ENCODE data around the gene C5AR2.
A peak's percentile ranks its signal among the peaks of the same experiment; 100 is the strongest.
"Not testable (repeated sequence)": the region's sequence is repeated elsewhere in the genome, so short reads cannot be mapped to it uniquely, and the experiment has no call there.

Gene C5AR2

GRCh38 chr19:47324502-47324901 lies 7.5 kb upstream of the C5AR2 start:
- DNase-seq: no peak

GRCh38 chr19:47330466-47330869 lies 1.5 kb upstream of the C5AR2 start:
- DNase-seq: no peak

DNA sequence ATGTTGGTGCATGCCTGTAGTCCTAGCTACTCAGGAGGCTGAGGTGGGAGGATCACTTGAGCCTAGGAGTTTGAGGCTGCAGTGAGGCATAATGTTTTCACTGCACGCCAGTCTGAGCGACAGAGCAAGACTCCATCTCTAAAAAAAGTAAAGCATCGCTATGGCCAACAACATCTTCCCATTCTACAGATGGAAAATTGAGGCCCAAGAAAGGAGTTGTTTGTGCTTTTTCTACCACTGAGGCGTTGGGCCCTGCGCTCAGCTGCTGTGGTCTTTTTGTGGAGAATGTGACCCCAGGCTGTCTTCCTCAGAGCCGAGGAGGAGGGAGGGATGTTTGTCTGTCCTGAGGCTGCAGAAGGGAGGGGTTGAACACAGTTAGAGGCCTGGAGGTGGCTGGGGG lies 485 bp upstream of the C5AR2 start:
- DNase-seq: no peak

DNA sequence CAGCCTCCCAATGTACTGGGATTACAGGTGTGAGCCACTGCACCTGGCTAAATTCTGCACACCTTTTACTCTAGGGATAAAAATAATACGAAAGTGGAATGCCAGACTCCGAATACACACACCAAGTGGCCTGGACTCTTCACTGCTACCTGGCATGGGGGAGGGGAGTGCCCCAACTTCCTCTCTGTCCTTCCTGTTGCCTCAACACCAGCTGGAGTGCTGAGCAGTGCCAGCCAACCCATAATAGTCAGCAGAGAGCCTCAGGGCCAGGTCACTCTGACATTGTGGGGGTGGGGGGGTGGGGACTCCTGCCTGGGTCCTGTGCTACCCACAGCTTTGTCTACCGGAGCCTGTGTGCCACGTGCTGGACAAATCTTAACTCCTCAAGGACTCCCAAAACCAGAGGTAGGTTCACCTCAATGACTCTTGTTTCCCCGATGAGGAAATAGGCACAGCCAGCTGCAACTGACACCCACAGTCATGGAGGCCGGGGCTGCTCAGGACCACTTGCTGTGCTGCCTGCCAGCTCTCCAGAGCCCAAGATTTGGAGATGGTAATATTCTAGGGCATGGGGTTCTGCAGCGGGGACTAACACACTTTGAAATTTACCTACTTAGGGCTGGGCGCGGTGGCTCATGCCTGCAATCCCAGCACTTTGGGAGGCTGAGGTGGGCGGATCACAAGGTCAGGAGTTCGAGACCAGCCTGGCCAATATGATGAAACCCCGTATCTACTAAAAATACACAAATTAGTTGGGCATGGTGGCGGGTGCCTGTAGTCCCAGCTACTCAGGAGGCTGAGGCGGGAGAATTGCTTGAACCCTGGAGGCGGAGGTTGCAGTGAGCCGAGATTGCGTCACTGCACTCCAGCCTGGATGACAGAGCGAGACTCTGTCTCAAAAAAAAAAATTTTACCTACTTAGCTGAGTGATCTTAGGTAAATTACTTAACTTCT lies 5.1 kb downstream of the C5AR2 start:
- not testable (repeated sequence) for DNase-seq

GRCh38 chr19:47339196-47339880 lies 7.4 kb downstream of the C5AR2 start:
- no peak for DNase-seq

GRCh38 chr19:47340477-47341208 lies 8.7 kb downstream of the C5AR2 start:
- DNase-seq: no peak

DNA sequence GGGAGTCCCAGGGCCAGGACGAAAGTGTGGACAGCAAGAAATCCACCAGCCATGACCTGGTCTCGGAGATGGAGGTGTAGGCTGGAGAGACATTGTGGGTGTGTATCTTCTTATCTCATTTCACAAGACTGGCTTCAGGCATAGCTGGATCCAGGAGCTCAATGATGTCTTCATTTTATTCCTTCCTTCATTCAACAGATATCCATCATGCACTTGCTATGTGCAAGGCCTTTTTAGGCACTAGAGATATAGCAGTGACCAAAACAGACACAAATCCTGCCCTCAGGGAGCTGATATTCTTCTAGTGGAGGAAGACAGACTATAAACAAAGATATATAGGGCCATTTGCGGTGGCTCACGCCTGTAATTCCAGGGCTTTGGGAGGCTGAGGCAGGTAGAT lies 9.8 kb downstream of the C5AR2 start:
- DNase-seq: no peak

- no peak for DNase-seq
These were observed 11.3 kb downstream of the C5AR2 start for GRCh38 chr19:47343194-47343802.

GRCh38 chr19:47344425-47344824 lies 12.4 kb downstream of the C5AR2 start:
- DNase-seq: no peak

DNA sequence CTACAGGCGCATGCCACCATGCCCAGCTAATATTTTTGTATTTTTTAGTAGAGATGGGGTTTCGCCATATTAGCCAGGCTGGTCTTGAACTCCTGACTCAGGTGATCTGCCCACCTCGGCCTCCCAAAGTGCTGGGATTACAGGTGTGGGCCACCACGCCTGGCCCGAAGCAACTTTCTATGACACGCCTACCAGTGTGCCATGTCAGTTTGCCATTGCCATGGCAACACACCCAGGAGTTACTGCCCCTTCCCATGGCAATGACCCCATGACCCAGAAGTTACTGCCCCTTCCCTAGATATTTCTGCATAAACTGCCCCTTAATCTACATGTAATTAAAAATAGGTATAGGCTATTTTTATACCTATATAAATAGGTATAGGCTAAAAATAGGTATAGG lies 14.0 kb downstream of the C5AR2 start:
- DNase-seq: not testable (repeated sequence)

DNA sequence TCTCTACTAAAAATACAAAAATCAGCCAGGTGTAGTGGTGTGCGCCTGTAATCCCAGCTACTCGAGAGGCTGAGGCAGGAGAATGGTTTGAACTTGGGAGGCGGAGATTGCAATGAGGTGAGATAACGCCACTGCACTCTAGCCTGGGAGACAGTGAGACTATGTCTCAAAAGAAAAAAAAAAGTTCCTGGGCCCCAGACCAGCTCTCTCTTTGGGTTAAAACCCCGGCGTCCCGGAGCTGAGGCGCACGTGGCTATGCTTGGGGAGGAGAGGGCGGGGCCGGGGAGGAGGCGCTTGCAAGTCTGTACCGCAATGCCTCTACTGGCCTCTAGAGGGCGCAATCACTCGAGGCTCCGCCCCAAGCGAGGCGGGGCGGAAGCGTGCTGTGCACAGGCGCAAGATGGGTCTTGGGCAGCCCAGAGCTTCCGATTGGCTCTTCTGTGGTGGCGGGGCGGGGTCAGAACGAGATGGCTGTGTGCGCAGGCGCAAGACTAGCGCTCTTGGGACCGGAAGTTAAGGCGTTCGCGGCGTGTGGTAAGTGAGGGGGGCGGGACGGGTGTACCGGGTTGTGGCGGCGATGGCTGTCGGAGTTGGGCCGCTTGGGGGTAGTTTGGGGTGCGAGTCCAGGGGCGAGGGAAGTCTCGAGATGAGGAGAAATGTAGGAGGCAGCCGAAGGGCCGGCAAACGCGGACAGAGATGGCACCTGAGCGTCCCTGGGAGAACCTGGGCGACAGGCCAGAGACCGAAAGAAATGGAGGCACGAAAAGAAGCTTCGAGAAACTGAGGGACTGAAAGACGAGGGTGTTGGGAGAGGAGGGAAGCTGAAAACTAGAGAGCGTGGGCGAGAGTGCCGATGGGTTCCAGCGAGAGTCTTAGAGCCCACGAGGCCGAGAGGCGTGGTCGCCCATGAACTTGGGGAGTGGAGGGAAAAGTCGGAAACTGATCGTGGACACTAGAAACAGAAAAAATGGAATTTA lies 17.1 kb downstream of the C5AR2 start, which contains the start of gene DHX34:
DHX34 (plus strand) TSS at position 497 of the 977 bp plus-strand sequence. CDS start 3,716 bp downstream, outside the sequence.
- DNase-seq: peak; percentile 100

- no peak for DNase-seq
These were observed 18.7 kb downstream of the C5AR2 start for GRCh38 chr19:47350630-47351029.

DNA sequence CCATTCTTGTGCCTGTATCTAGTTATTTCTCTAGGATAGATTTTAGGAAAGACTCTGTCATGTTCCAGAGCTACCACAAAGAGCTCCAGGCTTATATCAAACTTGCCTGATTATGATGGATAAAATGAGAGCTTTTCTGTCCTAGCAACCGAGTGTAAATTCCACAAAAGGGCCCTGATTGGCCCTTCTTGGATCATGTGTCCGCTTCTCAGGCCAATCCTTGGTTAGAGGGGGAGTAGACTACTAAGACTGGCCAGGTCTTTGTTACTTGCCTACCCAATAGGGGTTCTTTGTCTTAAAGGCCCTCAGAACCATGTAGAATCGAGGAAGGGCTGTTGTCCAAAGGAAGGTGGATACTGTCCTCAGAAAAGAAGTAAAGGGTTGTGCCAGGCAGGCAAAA lies 19.6 kb downstream of the C5AR2 start:
- no peak for DNase-seq

DNA sequence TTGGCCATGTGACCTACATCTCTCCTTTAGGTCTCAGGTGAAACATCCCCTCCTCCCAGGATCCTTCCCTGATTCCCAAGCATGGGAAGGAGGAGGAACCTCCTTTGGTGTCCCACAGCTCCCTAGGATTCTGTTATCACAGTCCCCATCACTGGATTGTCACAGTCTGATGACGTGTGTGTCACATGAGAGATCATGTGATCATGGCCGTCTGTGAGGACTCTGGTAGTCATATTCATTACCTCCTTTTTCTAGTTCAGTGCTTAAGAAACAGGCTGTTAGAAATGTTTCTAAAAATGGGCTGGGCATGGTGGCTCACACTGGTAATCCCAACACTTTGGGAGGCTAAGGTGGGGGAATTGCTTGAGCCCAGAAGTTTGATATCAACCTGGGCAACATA lies 20.1 kb downstream of the C5AR2 start:
- DNase-seq: no peak

- no peak for DNase-seq
These were observed 21.3 kb downstream of the C5AR2 start for GRCh38 chr19:47353307-47353712.

DNA sequence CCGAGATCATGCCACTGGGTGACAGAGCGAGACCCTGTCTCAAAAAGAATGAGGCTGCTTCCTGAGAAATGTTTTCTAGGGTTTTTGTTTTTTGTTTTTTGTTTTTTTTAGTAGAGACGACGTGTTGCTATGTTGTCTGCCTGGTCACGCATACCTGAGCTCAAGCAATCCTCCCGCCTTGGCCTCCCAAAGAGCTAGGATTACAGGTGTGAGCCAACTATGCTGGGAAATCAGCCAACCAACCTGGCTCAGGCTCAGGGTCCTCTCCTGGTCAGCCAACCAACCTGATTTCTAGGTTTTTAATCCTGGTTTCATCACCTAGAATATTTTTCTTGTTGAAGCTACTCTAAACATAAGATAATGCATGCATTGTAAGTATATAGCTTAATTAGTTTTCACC lies 24.9 kb downstream of the C5AR2 start:
- no peak for DNase-seq

DNA sequence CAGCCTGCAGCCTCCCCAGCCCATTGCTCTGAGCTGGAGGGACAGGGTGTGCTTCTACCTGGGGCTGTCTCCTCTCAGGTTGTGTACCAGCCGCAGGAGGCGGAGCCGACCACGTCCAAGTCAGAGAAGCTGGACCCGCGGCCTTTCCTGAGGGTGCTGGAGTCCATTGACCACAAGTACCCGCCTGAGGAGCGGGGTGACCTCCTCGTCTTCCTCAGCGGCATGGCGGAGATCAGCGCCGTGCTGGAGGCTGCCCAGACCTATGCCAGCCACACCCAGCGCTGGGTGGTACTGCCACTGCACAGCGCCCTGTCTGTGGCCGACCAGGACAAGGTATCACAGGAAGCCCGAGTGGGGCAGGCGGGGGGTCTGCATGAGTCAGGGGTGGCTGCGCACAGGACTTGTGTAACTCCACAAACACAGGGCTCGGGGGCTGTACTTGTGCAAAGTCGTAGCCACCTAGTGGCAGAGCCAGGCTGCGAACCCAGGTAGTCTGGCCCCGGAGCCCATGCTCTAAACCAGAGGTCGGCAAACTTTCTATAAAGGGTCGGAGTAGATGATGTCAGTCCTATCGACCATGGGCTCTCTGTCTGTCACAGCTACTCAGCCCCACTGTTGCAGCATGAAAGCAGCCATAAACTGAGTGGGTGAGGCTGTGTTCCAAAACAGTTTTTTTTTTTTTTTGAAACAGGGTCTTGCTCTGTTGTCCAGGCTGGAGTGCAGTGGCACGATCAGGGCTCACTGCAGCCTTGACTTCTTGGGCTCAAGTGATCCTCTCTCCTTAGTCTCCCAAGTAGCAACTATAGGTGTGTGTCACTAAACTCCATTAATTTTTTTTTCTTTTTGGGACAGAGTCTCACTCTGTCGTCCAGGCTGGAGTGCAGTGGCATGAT lies 26.1 kb downstream of the C5AR2 start:
- no peak for DNase-seq

DNA sequence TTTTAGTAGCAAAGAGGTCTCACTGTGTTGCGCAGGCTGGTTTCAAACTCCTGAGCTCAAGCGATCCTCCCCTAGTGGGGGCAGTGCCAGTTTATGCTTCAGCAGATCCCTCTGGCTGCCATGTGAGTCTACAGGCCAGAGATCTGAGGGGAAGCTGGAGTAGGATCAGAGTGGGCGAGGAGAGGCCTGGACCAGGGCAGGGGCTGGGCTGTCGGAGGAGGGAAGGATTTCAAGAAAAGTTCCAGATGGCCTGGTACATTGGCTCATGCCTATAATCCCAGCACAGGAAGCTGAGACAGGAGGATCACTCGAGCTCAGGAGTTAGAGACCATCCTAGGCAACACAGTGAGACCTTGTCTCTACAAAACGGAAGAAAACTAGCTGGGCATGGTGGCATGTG lies 27.0 kb downstream of the C5AR2 start:
- DNase-seq: no peak

- no peak for DNase-seq
These were observed 30.3 kb downstream of the C5AR2 start for GRCh38 chr19:47362321-47362720.

- no peak for DNase-seq
These were observed 32.0 kb downstream of the C5AR2 start for GRCh38 chr19:47363758-47364531.
